Parathyroid adenoma (tissue), 2 donors: ENCODE measurements around the gene C10orf88.

Source experiments
- H2AFZ ChIP-seq: fragments of 300-600 bp; sonication (generic); one replicate; pipeline ENCODE4 v1.7.0; 2017; ENCODE audit warnings: antibody characterized with exemption, mild to moderate bottlenecking
- H3K27ac ChIP-seq: fragments of 300-600 bp; sonication (generic); one replicate; pipeline ENCODE4 v1.7.0; 2017
- H3K27me3 ChIP-seq: fragments of 300-600 bp; sonication (generic); one replicate; pipeline ENCODE4 v1.7.0; 2017; ENCODE audit warnings: low read length; ENCODE audit not compliant: control insufficient read depth, insufficient read depth
- H3K36me3 ChIP-seq: fragments of 300-600 bp; sonication (generic); one replicate; pipeline ENCODE4 v1.7.0; 2017; ENCODE audit warnings: low read length; ENCODE audit not compliant: control insufficient read depth, insufficient read depth
- H3K4me1 ChIP-seq: fragments of 300-600 bp; sonication (generic); one replicate; pipeline ENCODE4 v1.7.0; 2017; ENCODE audit warnings: control low read depth
- H3K4me2 ChIP-seq: fragments of 300-600 bp; sonication (generic); one replicate; pipeline ENCODE4 v1.7.0; 2017; ENCODE audit warnings: low read length
- H3K4me3 ChIP-seq: fragments of 300-600 bp; sonication (generic); one replicate; pipeline ENCODE4 v1.7.0; 2017; ENCODE audit warnings: low read depth, low read length
- H3K79me2 ChIP-seq: fragments of 300-600 bp; sonication (generic); one replicate; pipeline ENCODE4 v1.7.0; 2017; ENCODE audit warnings: control low read depth
- H3K9ac ChIP-seq: fragments of 300-600 bp; sonication (generic); one replicate; pipeline ENCODE4 v1.7.0; 2017; ENCODE audit warnings: mild to moderate bottlenecking
- H3K9me3 ChIP-seq: fragments of 300-600 bp; sonication (generic); one replicate; pipeline ENCODE4 v1.7.0; 2017; ENCODE audit warnings: low read length; ENCODE audit not compliant: control insufficient read depth
- TF ChIP-seq, protein P1 (sequence below): fragments of 300-600 bp; sonication (generic); IDR thresholded peaks from one replicate; pipeline ENCODE4 v1.7.0; 2017; ENCODE audit warnings: antibody characterized with exemption, mild to moderate bottlenecking
- donor health status: primary hyperparathyroidism.

The C10orf88 gene

DNA sequence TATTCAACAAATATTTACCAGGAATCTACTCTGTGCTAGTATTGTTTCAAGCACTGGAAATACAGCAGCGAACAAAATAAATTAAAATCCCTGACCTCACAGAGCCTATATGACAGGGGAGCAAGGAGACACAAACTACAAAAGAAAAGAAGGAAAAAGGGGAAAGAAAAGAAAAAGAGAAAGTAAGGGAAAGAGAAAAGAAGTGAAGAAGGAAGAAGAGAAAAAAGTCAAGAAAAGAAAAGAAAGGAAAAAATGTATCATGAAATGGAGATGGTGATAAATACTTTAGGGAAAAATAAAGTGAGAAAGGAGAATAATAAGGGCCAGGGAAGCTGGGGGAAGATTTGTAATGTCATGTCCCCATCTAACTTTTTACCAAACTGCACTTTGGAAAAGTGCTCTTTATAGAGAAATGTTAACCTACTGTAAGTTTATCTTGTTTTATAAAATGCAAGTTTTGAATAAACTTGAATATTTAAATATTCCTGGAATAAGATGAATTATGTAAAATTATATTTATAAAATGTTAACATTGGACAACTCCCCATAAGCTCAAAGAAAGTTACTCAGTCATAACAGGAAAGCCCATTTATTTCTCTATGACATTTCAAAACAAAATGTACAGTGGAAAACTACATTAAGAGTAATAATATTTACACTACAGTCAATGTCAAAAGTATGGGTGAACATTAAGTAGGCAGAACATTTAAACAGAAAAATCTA is 14.7 kb downstream of the C10orf88 start:
- H3K36me3 ChIP-seq = no peaks in the 10 kb centered on the region
- H3K27me3 ChIP-seq = no peaks in the 10 kb centered on the region
- no peak overlapping the region for H3K9ac ChIP-seq
- no peaks in the 10 kb centered on the region for H3K79me2 ChIP-seq
- no peaks in the 10 kb centered on the region for H3K9me3 ChIP-seq
- no peak overlapping the region for H3K27ac ChIP-seq
- no peaks in the 10 kb centered on the region for H3K4me1 ChIP-seq
- H3K4me3 ChIP-seq = no peak overlapping the region
- H2AFZ ChIP-seq = no peak overlapping the region
- TF ChIP-seq, protein P1, sequence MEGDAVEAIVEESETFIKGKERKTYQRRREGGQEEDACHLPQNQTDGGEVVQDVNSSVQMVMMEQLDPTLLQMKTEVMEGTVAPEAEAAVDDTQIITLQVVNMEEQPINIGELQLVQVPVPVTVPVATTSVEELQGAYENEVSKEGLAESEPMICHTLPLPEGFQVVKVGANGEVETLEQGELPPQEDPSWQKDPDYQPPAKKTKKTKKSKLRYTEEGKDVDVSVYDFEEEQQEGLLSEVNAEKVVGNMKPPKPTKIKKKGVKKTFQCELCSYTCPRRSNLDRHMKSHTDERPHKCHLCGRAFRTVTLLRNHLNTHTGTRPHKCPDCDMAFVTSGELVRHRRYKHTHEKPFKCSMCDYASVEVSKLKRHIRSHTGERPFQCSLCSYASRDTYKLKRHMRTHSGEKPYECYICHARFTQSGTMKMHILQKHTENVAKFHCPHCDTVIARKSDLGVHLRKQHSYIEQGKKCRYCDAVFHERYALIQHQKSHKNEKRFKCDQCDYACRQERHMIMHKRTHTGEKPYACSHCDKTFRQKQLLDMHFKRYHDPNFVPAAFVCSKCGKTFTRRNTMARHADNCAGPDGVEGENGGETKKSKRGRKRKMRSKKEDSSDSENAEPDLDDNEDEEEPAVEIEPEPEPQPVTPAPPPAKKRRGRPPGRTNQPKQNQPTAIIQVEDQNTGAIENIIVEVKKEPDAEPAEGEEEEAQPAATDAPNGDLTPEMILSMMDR = no peak
- no peak overlapping the region for H3K4me2 ChIP-seq

DNA sequence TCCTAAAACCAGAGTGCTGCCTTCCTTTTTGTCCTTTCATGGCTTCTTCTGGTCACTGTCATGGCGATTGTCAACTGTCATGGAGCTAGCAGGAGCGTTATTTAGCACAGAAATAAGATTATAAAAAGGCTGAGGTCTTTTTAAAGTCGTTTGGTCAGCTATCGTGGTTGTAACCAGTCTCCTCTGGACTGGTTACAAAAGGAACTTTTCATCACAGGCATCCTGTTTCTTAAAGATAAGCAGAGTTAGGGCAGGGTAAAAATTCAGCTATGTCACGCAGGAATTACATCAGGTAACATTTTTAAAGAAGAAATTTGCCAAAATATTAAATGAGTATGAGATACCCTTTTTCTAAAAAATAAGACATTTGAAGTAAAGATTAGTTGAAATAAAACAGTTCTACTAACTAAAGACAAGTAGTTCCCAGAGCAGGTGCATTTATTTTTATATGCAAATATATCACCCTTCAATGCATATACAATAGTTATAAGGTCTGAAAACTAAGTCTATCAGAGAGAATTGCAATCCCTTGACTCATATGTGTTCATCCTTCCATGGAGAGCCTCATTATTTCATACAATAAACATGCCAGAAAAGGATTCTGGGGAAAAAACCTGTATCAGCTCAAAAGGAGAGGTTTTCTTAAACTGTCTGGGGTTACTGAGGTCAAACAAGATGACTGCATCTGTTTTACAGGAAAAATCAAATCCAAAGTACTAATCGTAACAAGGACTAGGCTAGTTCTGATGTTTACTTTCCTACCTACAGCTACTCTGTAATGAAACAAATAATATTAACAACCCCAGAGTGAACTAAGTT is 22.7 kb downstream of the C10orf88 start:
- Histone ChIP-seq H3K9me3 (no peaks in the 10 kb centered on the region), H3K27ac (no peak overlapping the region), H3K4me1 (no peaks in the 10 kb centered on the region), H3K9ac (no peak overlapping the region), H3K36me3 (no peaks in the 10 kb centered on the region), H3K79me2 (no peaks in the 10 kb centered on the region), H3K4me3 (no peak overlapping the region), H3K4me2 (no peak overlapping the region), H2AFZ (no peak overlapping the region), H3K27me3 (no peaks in the 10 kb centered on the region)
- TF ChIP-seq, protein P1 = no peak

DNA sequence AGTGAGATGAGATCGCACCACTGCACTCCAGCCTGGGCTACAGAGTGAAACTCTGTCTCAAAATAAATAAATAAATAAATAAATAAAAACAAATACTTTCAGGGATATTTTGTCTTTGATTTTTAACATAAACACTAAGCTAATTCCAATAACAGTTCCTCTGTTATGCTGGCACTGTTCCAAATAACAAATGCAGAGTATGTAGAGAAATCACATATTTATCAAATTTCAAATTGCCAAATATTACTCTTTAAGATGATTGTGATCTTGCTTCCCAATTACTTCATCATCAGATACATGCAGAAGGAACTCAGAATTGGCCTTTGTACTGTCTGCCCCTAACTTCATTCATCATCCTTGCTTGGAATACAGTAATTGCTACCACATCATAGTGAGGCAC is 23.9 kb downstream of the C10orf88 start:
- Histone ChIP-seq H3K27me3 (no peaks in the 10 kb centered on the region), H3K4me2 (no peak overlapping the region), H3K36me3 (no peaks in the 10 kb centered on the region), H3K4me3 (no peak overlapping the region), H3K9ac (no peak overlapping the region), H3K4me1 (no peaks in the 10 kb centered on the region), H3K79me2 (no peaks in the 10 kb centered on the region), H3K27ac (no peak overlapping the region), H3K9me3 (no peaks in the 10 kb centered on the region), H2AFZ (no peak overlapping the region)
- TF ChIP-seq, protein P1 = no peak

DNA sequence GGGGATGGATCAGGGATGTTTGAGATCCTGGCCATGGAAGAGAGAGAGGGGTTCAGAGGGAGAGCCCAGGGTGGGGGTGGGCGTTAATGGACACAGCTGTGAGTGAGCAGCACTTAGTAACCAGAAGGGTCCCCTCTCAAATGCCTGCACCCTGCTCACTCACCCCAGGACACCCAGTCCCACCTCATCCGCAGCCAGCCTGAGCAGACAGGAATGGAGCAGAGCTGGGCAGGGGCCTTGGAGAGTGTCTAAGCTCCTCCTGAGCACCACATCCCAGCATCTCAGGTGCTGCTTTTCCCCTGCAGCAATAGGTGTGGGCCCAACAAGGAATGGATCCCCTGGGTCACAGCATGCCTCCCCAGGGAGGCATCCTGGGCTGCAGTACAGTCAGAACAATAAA is 38.3 kb downstream of the C10orf88 start:
- TF ChIP-seq, protein P1 = no peak
- Histone ChIP-seq H3K36me3 (no peaks in the 10 kb centered on the region), H2AFZ (no peak overlapping the region), H3K9me3 (no peaks in the 10 kb centered on the region), H3K27ac (no peak overlapping the region), H3K9ac (no peak overlapping the region), H3K4me3 (no peak overlapping the region), H3K4me2 (no peak overlapping the region), H3K79me2 (no peaks in the 10 kb centered on the region), H3K4me1 (no peaks in the 10 kb centered on the region), H3K27me3 (no peaks in the 10 kb centered on the region)
